ENCODE measurements around the gene MAMSTR. TPM values are rescaled to one million over a fixed set of nuclear protein-coding genes. Genes with fewer than 3 reads are reported as not detected.

MAMSTR gene, protein sequence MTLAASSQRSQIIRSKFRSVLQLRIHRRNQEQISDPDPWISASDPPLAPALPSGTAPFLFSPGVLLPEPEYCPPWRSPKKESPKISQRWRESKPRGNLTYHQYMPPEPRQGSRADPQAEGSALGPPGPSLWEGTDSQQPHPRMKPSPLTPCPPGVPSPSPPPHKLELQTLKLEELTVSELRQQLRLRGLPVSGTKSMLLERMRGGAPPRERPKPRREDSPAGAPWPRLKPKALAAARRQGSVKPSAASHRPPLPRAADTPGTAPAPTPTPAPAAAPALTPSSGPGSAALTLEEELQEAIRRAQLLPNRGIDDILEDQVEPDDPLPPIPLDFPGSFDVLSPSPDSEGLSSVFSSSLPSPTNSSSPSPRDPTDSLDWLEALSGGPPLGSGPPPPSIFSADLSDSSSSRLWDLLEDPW
- total RNA-seq: 1.3 and 2.4 TPM in 2 replicates

GRCh38 chr19:48719263-48720171 lies at the start of gene MAMSTR:
MAMSTR (minus strand) TSS chr19:48719725; CDS start chr19:48719031, 694 bp downstream.

DNA sequence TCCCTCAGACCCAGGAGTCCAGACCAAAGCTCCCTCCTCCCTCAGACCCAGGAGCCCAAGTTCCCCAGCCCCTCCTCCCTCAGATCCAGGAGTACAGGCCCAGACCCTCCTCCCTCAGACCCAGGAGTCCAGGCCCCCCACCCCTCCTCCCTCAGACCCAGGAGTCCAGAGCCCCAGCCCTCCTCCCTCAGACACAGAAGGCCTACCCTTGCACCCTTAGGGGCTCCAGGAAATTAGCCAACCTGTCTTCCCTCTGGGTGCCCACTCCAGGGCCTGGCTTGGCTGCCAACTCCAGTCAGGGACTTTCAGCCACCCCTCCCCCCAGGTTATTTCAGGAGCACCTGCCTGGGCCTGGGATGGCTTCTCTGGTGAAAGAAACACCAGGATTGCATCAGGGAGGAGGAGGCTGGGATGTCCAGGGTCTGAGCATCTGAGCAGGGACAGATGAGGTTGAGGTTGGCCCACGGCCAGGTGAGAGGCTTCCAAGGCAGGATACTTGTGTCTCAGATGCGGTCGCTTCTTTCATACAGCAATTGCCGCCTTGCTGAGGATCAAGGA lies 35.6 kb upstream of the MAMSTR start, which contains the start of gene FGF21:
Gene FGF21, plus strand, starts transcription at position 441 of the 558 bp plus-strand sequence. CDS start 713 bp downstream, outside the sequence.

DNA sequence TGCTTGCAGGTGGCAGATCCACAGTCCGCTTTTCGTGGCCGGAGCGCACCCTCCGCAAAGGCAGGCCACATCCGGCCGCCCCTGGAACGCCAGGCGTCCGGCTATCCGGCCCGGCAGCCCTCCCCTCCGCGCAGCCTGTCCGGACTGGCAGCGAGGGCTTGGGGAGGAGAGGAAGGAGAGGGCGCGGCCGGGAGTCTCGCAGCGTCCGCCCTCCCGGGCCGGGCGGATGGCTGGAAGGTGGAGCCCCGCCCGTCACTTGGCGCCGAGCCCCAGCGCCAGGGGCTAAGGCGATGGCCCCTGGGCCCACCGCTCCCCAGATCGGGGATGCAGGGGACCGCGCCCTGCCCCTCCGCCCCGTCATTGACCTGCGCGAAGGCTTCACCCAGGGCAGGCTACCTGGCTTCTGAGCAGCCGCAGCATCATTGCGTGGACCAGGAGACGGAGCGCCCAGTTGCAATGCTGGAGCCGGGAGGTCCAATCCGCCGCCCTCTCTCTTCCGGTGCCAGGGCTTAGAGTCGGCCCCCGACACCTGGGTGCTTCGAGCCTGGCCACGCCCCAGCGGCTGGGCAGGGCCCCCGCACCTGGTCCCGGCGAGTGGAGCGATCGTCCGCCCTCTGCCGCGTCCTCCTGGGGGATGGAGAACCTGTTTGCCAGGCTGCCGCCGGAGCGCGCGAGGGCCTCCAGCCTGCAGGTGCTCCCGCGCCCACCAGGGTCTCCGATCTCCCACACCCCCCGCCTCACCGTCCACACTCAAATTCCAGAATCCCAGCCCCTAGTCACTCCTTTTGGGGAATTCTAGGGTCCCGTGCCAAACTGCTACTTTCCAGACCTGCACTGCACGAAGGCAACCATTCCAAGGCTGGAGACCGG lies 33.2 kb upstream of the MAMSTR start, which contains the start of gene FUT1:
Gene FUT1, minus strand, starts transcription at position 146 of the 870 bp plus-strand sequence. CDS start 1,360 bp downstream, outside the sequence.

DNA sequence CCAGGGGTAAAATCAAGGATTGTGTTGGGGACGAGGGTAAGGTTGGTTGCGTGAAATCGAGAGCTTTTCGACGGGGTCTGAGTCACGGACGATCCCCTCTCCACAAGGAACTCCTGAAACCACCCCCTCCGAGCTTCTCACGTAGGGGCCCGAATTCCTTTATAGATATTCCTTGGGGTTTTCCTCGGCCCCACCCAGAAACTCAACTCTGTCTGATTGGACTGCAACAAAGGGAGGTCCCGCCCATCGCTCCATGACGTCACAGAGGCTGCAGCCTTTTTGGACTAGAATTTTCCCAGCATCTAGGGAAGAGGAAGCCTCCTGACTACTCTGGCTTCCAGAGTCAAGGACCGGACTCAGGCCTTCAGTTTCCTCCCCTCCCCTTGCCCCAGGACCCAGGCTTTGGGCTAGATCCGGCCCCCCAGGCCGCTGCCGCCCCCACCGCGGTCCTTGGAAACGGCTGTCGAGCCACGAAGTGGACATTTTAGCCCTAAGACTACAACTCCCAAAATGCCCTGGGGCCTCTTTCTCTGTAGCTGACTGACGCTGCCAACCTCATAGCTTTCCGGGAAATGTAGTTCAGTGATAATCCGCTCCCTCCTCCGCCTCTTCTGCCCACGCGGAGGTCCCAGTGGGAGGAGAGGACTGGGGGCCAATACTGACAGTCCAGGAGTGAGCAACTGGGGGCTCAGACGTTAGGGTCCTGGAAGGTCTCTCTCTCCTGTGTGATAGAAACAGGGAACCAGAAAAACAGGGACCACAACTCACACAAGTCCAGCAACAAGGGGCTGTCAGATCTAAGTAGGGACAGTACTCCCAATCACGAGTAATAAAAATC lies 27.4 kb upstream of the MAMSTR start, which contains the start of gene IZUMO1:
Gene IZUMO1, minus strand, starts transcription at position 172 of the 838 bp plus-strand sequence. CDS start 1,050 bp downstream, outside the sequence.

GRCh38 chr19:48740164-48740972 lies 20.8 kb upstream of the MAMSTR start, which contains the start of gene RASIP1:
RASIP1 (minus strand) TSS chr19:48740610; CDS start chr19:48740282, 328 bp downstream.

DNA sequence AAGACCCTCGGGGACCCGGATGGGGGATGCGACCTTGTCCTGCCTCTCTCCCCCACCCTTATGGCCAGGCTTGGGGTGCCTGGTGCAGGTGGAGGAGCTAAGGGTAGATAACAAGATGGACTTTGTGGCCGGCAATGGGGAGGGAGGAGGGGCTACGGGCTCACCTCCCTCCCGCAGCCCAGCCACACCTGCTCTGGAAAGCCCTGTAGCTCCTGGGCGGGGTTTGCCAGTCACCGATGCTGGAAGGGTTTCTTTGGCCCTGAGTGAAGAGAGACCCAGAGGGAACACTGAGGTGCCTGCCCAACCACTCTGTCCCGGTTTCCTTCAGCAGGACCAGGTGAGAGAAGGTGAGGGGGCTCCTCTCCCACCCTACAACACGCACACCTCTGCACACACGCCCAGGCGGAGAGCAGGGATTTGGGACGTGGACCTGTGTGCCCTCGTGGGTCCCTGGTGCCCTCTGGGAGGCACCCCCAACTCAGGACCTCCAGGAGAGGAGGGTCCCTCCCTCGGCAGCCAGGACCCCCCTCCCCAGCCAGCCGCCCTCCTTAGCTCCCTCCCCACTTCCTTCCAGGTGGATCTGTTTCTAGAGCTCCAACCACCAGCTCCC lies 23.7 kb downstream of the MAMSTR start, which contains the start of gene FUT2:
Gene FUT2, plus strand, starts transcription at position 229 of the 610 bp plus-strand sequence. CDS start 6,986 bp downstream, outside the sequence.

DNA sequence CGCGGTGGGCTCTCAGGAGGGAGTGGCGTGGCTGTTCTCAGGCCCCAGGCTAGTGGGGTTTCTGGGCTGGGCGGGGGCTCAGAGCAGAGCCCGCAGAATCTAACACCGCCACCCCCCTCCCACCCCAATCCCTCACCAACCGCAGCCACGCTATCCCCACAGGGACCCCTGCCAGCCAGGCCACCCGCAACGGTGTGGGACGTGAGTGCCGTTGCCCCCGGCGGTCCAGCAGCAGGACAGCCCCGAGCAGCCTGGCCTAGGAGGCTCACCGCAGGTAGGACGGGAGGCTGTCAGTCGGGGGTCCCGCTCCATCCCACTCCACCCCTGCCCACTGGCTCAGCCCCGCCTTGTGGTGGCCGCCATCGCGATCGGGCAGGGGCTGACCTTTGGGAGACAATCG lies 46.5 kb downstream of the MAMSTR start, which contains the start of gene NTN5:
Gene NTN5, minus strand, starts transcription at position 24 of the 400 bp plus-strand sequence. CDS start 2,031 bp downstream, outside the sequence.

Other genes with a start within 250 kb of the MAMSTR start
- 2.1 and 2.7 TPM in 2 replicates for gene LMTK3, start 207.9 kb downstream of the MAMSTR start, total RNA-seq
- gene SULT2B1, start 167.6 kb downstream of the MAMSTR start, total RNA-seq: 0.54 and 0.79 TPM in 2 replicates
- not detected in 2 replicates for gene SPACA4, start 113.0 kb downstream of the MAMSTR start, total RNA-seq
- 0.43 and 1.2 TPM in 2 replicates for gene FAM83E, start 104.6 kb downstream of the MAMSTR start, total RNA-seq
- 1,714 and 1,895 TPM in 2 replicates for gene RPL18, start 100.5 kb downstream of the MAMSTR start, total RNA-seq
- 8.2 and 9.2 TPM in 2 replicates for gene SPHK2, start 100.2 kb downstream of the MAMSTR start, total RNA-seq
- gene DBP, start 82.3 kb downstream of the MAMSTR start, total RNA-seq: 2.1 and 5.5 TPM in 2 replicates
- 0.11 and 5.9 TPM in 2 replicates for gene CA11, start 73.5 kb downstream of the MAMSTR start, total RNA-seq
- 0.11 and 0.39 TPM in 2 replicates for gene NTN5, start 46.7 kb downstream of the MAMSTR start, total RNA-seq
- under 0.01 TPM in 1 of 2 replicates, not detected in the other for gene FUT2, start 23.8 kb downstream of the MAMSTR start, total RNA-seq
- 2.7 and 4.2 TPM in 2 replicates for gene RASIP1, start 20.9 kb upstream of the MAMSTR start, total RNA-seq
- 0.39 TPM in 1 of 2 replicates, not detected in the other for gene IZUMO1, start 27.2 kb upstream of the MAMSTR start, total RNA-seq
- gene FUT1, start 32.9 kb upstream of the MAMSTR start, total RNA-seq: 0.39 and 1.5 TPM in 2 replicates
- gene FGF21, start 35.8 kb upstream of the MAMSTR start, total RNA-seq: 0.39 TPM in 1 of 2 replicates, not detected in the other
- 15.7 and 22.6 TPM in 2 replicates for gene BCAT2, start 91.3 kb upstream of the MAMSTR start, total RNA-seq
- 3.8 and 20.4 TPM in 2 replicates for gene HSD17B14, start 116.8 kb upstream of the MAMSTR start, total RNA-seq
- gene PLEKHA4, start 148.9 kb upstream of the MAMSTR start, total RNA-seq: 1.2 and 3.9 TPM in 2 replicates
- gene PPP1R15A, start 152.7 kb upstream of the MAMSTR start, total RNA-seq: 28.7 and 75.8 TPM in 2 replicates
- gene TULP2, start 179.0 kb upstream of the MAMSTR start, total RNA-seq: 0.22 and 0.79 TPM in 2 replicates
- gene NUCB1, start 180.6 kb upstream of the MAMSTR start, total RNA-seq: 169 and 326 TPM in 2 replicates
- gene DHDH, start 214.0 kb upstream of the MAMSTR start, total RNA-seq: 1.2 TPM in 1 of 2 replicates, not detected in the other
- gene BAX, start 235.2 kb upstream of the MAMSTR start, total RNA-seq: 41.6 and 99.3 TPM in 2 replicates
- 1,769 and 2,040 TPM in 2 replicates for gene FTL, start 245.6 kb upstream of the MAMSTR start, total RNA-seq

Measured in placental epithelial cell (primary cell).